Measurements from ENCODE around the gene SARS1. TPM values are rescaled to one million over a fixed set of nuclear protein-coding genes. Genes with fewer than 3 reads are reported as not detected.

SARS1 gene
- total RNA-seq, 1 donor from 2014 or later = 364 TPM

- no peak for DNase-seq (ENCODE audit: extremely low spot score, unreplicated experiment)
- no peak for TF ChIP-seq CTCF (IDR thresholded peaks at IDR 0.05)
- Mint-ChIP-seq H3K4me3 (ENCODE audit: unreplicated experiment) (no peak overlapping the region), H3K27me3 (ENCODE audit: unreplicated experiment) (no peaks in the 10 kb centered on the region), H3K9me3 (ENCODE audit: unreplicated experiment) (no peaks in the 10 kb centered on the region), H3K4me1 (ENCODE audit: unreplicated experiment) (peaks cover 20% of the 10 kb centered on the region), H3K27ac (ENCODE audit: unreplicated experiment) (no peak overlapping the region), H3K36me3 (ENCODE audit: unreplicated experiment) (no peaks in the 10 kb centered on the region)
Measured at GRCh38 chr1:109207467-109208103, 6.1 kb upstream of the SARS1 start.

- Mint-ChIP-seq H3K4me3 (ENCODE audit: unreplicated experiment) (peak overlapping the region; percentile 3), H3K27me3 (ENCODE audit: unreplicated experiment) (no peaks in the 10 kb centered on the region), H3K4me1 (ENCODE audit: unreplicated experiment) (peaks cover 22% of the 10 kb centered on the region), H3K36me3 (ENCODE audit: unreplicated experiment) (no peaks in the 10 kb centered on the region), H3K9me3 (ENCODE audit: unreplicated experiment) (no peaks in the 10 kb centered on the region), H3K27ac (ENCODE audit: unreplicated experiment) (peak overlapping the region; percentile 77)
- no peak for TF ChIP-seq CTCF (IDR thresholded peaks at IDR 0.05)
- no peak for DNase-seq (ENCODE audit: extremely low spot score, unreplicated experiment)
Measured at GRCh38 chr1:109208394-109208793, 5.3 kb upstream of the SARS1 start.

- Mint-ChIP-seq H3K4me1 (ENCODE audit: unreplicated experiment) (peaks cover 22% of the 10 kb centered on the region), H3K4me3 (ENCODE audit: unreplicated experiment) (peak overlapping the region; percentile 19)
- no peak for DNase-seq (ENCODE audit: extremely low spot score, unreplicated experiment)
Measured at GRCh38 chr1:109208836-109209463, 4.8 kb upstream of the SARS1 start.

GRCh38 chr1:109210058-109210457, 3.7 kb upstream of the SARS1 start:
- no peak for DNase-seq (ENCODE audit: extremely low spot score, unreplicated experiment)
- no peak for TF ChIP-seq CTCF (IDR thresholded peaks at IDR 0.05)
- H3K9me3 Mint-ChIP-seq (ENCODE audit: unreplicated experiment) = no peaks in the 10 kb centered on the region
- no peaks in the 10 kb centered on the region for H3K27me3 Mint-ChIP-seq (ENCODE audit: unreplicated experiment)
- H3K4me1 Mint-ChIP-seq (ENCODE audit: unreplicated experiment) = peaks cover 25% of the 10 kb centered on the region
- peaks cover 4% of the 10 kb centered on the region for H3K36me3 Mint-ChIP-seq (ENCODE audit: unreplicated experiment)
- H3K4me3 Mint-ChIP-seq (ENCODE audit: unreplicated experiment) = no peak overlapping the region
- peak overlapping the region; percentile 77 for H3K27ac Mint-ChIP-seq (ENCODE audit: unreplicated experiment)

More at GRCh38 chr1:109208836-109209463, 4.8 kb upstream of the SARS1 start:
- Mint-ChIP-seq H3K9me3 (ENCODE audit: unreplicated experiment) (no peaks in the 10 kb centered on the region), H3K36me3 (ENCODE audit: unreplicated experiment) (no peaks in the 10 kb centered on the region), H3K27ac (ENCODE audit: unreplicated experiment) (peak overlapping the region; percentile 77), H3K27me3 (ENCODE audit: unreplicated experiment) (no peaks in the 10 kb centered on the region)
- no peak for TF ChIP-seq CTCF (IDR thresholded peaks at IDR 0.05)

- no peak for TF ChIP-seq CTCF (IDR thresholded peaks at IDR 0.05)
- Mint-ChIP-seq H3K9me3 (ENCODE audit: unreplicated experiment) (no peaks in the 10 kb centered on the region), H3K4me1 (ENCODE audit: unreplicated experiment) (peaks cover 44% of the 10 kb centered on the region), H3K27me3 (ENCODE audit: unreplicated experiment) (no peaks in the 10 kb centered on the region), H3K4me3 (ENCODE audit: unreplicated experiment) (peak overlapping the region; percentile 98), H3K27ac (ENCODE audit: unreplicated experiment) (peak overlapping the region; percentile 31), H3K36me3 (ENCODE audit: unreplicated experiment) (peaks cover 18% of the 10 kb centered on the region)
- DNase-seq (ENCODE audit: extremely low spot score, unreplicated experiment) = no peak
Measured at GRCh38 chr1:109213345-109213823, 334 bp upstream of the SARS1 start.

All from osteocyte (in vitro differentiated cells).